Caki2 (cell line): ENCODE data around the gene MS4A13. TPM values are rescaled to one million over a fixed set of nuclear protein-coding genes. Genes with fewer than 3 reads are reported as not detected.
"Not testable (repeated sequence)": the region's sequence is repeated elsewhere in the genome, so short reads cannot be mapped to it uniquely, and the experiment has no call there.

Experiments used
- DNase-seq: peaks from one replicate; pipeline ENCODE4 v3.0.0-alpha.2; 2015; ENCODE audit warnings: low read depth
- in situ Hi-C: cut with HindIII; loops from 2 replicates; pipeline ENCODE4 v1.10.0; 2016; ENCODE audit warnings: low sequenced_read_pairs, low pct_unique_long_range_greater_than_20kb, mixed read lengths
- total RNA-seq: library from RNA; depleted of rRNA; stranded (reverse); fragments of >200 nt; shearing (Covaris generic); gene quantifications from 2 replicates; pipeline ENCODE4 v1.2.3, GENCODE V29; 2014; ENCODE audit warnings: low replicate concordance; rRNA removed

Gene MS4A13
- total RNA-seq, result not detected in 2 replicates

GRCh38 chr11:60515144-60515855 is at the start of gene MS4A13:
MS4A13 (plus strand) TSS chr11:60515392; CDS start chr11:60518084, 2,692 bp downstream.
- in situ Hi-C loops, result no loop called here
- DNase-seq, result no peak

- in situ Hi-C loops, result no loop called here
- DNase-seq, result no peak
Observed at GRCh38 chr11:60468829-60469228, 46.4 kb upstream of the MS4A13 start.

DNA sequence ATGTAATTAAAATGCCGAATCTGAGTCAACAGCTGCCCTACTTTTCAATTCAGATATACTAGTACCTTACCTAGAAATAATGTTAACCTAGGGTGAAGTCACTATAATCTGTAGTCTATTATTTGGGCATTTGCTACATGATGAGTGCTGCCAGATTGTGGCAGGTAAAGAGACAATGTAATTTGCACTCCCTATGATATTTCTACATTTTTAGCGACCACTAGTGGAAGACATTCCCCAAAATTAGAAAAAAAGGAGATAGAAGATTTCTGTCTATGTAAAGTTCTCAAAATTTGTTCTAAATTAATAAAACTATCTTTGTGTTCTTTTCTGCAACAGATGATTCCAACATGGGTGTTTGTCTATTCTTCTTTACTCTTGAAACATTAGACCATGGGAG is 45.5 kb upstream of the MS4A13 start:
- in situ Hi-C loops, result no loop called here
- DNase-seq, result no peak

GRCh38 chr11:60477035-60477445 is 38.2 kb upstream of the MS4A13 start:
- in situ Hi-C loops, result no loop called here
- DNase-seq, result no peak

GRCh38 chr11:60482361-60482760 is 32.8 kb upstream of the MS4A13 start:
- DNase-seq, result no peak
- in situ Hi-C loops, result no loop called here

GRCh38 chr11:60485987-60486386 is 29.2 kb upstream of the MS4A13 start:
- in situ Hi-C loops, result no loop called here

DNA sequence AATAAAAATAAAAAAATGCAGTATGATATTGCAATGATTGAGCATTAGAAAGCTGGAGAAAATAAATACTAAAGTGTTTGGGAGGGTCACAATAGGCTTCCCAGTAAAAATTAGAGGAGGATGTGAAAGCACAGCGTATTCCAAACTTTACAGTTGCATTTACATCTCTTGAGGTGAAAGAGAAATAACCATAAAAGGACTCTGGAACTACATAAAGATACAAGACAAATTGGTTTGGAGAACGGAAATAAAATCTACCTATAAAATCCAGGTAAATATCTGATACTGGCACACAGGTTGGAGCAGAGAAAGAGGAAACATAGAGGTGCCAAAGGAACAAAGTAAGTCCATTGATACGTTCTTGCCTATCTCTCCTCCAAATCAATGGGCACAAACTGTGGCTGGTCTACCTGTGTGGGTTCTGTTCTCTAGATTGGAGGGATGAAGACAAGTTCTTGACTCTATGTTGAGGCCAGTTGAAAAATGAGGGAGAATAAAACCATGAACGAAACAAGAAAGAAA is 22.6 kb upstream of the MS4A13 start, which contains the start of gene MS4A12:
MS4A12 (plus strand) TSS at position 291 of the 522 bp plus-strand sequence. CDS start 4,541 bp downstream, outside the sequence.
- no peak for DNase-seq
- in situ Hi-C loops, result no loop called here

More at GRCh38 chr11:60485987-60486386, 29.2 kb upstream of the MS4A13 start:
- DNase-seq, result no peak

- in situ Hi-C loops, result no loop called here
- no peak for DNase-seq
Observed at GRCh38 chr11:60493454-60493853, 21.7 kb upstream of the MS4A13 start.

- in situ Hi-C loops, result no loop called here
- no peak for DNase-seq
Observed at GRCh38 chr11:60498399-60498798, 16.8 kb upstream of the MS4A13 start.

GRCh38 chr11:60498853-60499252 is 16.3 kb upstream of the MS4A13 start:
- in situ Hi-C loops, result no loop called here
- no peak for DNase-seq

- in situ Hi-C loops, result no loop called here
- DNase-seq, result no peak
Observed at GRCh38 chr11:60500276-60500910, 14.8 kb upstream of the MS4A13 start.

DNA sequence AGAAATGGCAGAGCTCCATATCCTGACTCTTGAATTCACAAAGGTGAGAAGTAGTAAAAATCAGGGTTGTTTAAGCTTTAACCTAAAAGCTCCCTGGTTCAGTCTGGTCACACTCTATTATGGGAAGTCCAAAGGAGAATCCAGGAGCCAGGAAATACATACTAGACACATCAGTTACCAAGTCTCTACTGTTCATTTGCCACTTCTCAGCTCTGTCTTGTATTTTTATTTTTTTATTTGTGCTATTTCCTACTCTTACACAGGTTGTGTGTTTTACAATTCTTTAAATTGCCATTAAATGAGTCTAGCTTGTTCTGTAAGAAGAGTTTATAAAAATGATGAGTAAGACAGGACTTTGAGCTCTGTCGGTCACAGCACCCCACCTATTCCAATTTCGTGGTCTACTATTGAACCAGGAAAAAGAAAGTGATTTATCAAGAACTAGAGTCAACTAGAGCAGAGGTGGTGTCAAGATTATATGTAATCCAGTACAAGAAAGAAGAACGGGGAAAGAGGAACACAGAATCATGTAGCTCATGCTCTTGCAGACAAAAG is 12.9 kb upstream of the MS4A13 start:
- in situ Hi-C loops, result no loop called here
- no peak for DNase-seq

GRCh38 chr11:60504219-60504905 is 10.8 kb upstream of the MS4A13 start:
- in situ Hi-C loops, result no loop called here
- DNase-seq, result no peak

DNA sequence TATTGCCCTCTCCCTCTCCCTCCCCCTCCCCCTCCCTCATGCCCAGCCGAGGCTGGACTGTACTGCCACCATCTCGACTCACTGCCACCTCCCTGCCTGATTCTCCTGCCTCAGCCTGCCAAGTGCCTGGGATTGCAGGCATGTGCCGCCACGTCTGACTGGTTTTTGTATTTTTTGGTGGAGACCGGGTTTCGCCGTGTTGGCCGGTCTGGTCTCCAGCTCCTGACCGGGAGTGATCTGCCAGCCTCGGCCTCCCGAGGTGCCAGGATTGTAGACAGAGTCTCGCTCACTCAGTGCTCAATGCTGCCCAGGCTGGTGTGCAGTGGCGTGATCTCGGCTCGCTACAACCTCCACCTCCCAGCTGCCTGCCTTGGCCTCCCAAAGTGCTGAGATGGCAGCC is 5.6 kb upstream of the MS4A13 start:
- DNase-seq, in situ Hi-C loops: not testable (repeated sequence)

- DNase-seq, in situ Hi-C loops: not testable (repeated sequence)
Observed at GRCh38 chr11:60510209-60510608, 5.0 kb upstream of the MS4A13 start.

- no peak for DNase-seq
- in situ Hi-C loops, result no loop called here
Observed at GRCh38 chr11:60511393-60511792, 3.8 kb upstream of the MS4A13 start.

- in situ Hi-C loops, result no loop called here
- no peak for DNase-seq
Observed at GRCh38 chr11:60512651-60513225, 2.5 kb upstream of the MS4A13 start.
